SK-N-MC (cell line): ENCODE data around the gene SLC16A12.

Experiments
- EZH2 ChIP-seq: fragments of 200-600 bp; sonication (generic); IDR thresholded peaks from one replicate; pipeline ENCODE4 v1.6.1; 2017; ENCODE audit warnings: antibody characterized with exemption
- FOXP2 ChIP-seq: optimal IDR thresholded peaks from 2 replicates; pipeline ENCODE3; 2011; ENCODE audit warnings: mild to moderate bottlenecking, moderate library complexity; ENCODE audit not compliant: insufficient read depth; ENCODE audit errors: extremely low read length, control extremely low read depth
- POLR2AphosphoS5 ChIP-seq: IDR thresholded peaks from 2 replicates; pipeline ENCODE4 v1.6.1; 2012; ENCODE audit warnings: mild to moderate bottlenecking, low read depth, low read length, borderline replicate concordance

GRCh38 chr10:89421018-89421476 lies 114.3 kb downstream of the SLC16A12 start:
- TF ChIP-seq POLR2AphosphoS5 (no peak), FOXP2 (no peak), EZH2 (no peak)
